HL-60 (cell line): ENCODE data around the gene LCA5L.
A peak's percentile ranks its signal among the peaks of the same experiment; 100 is the strongest.

ENCODE experiments used
- DNase-seq, 2 experiments: peaks; one replicate each; pipeline ENCODE4 v3.0.0-alpha.2; 2010 to 2020; ENCODE audit warnings: low read depth in 1 of 2, low spot score in 1 of 2
- H3K27ac ChIP-seq: fragments of 250-450 bp; sonication (Bioruptor Pico); replicated peaks from 2 replicates; pipeline ENCODE4 v1.5.1; 2020; ENCODE audit warnings: mild to moderate bottlenecking, moderate library complexity
- H3K27me3 ChIP-seq: fragments of 250-450 bp; sonication (Bioruptor Pico); 2 replicates; pipeline ENCODE4 v1.5.1; 2021; ENCODE audit warnings: mild to moderate bottlenecking, moderate library complexity; ENCODE audit not compliant: insufficient read depth, poor library complexity, severe bottlenecking
- H3K4me3 ChIP-seq: replicated peaks from 2 replicates; pipeline ENCODE4 v1.5.1; 2011; ENCODE audit warnings: mild to moderate bottlenecking, control low read depth, low read length; ENCODE audit not compliant: insufficient read depth
- GABPA ChIP-seq: IDR thresholded peaks from 2 replicates; pipeline ENCODE4 v1.6.1; 2012; ENCODE audit warnings: low read depth
- POLR2AphosphoS5 ChIP-seq: IDR thresholded peaks from 2 replicates; pipeline ENCODE4 v1.6.1; 2012; ENCODE audit warnings: low read depth
- SPI1 ChIP-seq: IDR thresholded peaks from 2 replicates; pipeline ENCODE4 v1.6.1; 2012; ENCODE audit warnings: low read depth, mild to moderate bottlenecking, borderline replicate concordance
- TF ChIP-seq, protein P1 (sequence below): IDR thresholded peaks from one replicate; pipeline ENCODE4 v1.5.1; 2011; ENCODE audit warnings: low read length, control low read depth, inconsistent platforms; ENCODE audit not compliant: insufficient read depth
- TF ChIP-seq, protein P2 (sequence below): IDR thresholded peaks from 2 replicates; pipeline ENCODE4 v1.6.1; 2012; ENCODE audit warnings: low read depth; ENCODE audit not compliant: insufficient replicate concordance

LCA5L gene

DNA sequence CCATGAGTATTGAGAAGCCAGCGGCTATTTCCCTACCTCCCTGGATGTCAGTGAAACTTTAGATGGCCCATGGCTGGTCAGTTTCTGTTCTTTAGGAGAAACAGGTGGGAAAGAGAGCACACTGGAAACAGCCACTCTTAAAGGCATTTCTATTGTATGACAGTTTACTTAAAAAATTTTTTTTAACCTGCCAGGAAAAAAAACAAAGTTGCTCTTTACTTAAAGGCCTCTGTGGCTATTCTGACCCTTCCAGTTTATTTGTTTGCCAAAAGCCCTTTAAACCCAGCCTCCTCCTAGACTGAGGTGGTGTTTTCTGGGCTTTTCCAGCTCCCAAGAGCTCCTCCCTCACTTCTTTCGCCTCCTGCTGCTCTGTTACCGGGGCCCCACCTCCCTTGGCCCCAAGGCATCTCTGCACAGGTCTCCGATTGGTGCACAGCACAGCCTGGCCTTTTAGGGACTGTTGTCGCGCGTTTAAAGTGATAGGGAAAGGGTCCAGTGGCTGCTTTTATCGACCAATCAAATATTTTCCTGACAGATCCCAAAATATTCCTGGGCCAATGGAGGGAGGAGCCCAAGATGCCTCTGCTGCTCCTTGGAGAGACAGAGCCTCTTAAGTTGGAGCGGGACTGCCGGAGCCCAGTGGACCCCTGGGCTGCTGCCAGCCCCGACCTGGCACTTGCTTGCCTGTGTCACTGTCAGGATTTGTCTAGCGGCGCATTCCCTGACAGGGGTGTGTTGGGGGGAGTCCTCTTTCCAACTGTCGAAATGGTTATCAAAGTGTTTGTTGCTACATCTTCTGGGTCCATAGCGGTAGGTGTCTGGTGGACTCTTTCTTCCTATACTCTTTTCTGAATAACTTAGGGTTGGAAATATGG is 6.0 kb upstream of the LCA5L start, which contains the start of gene SH3BGR:
Gene SH3BGR (plus strand): TSS at position 639 of the 875 bp plus-strand sequence. CDS start 127 bp downstream, at position 766.
- Histone ChIP-seq H3K27ac (no peak within 1 kb of the TSS), H3K27me3 (no peaks in the 10 kb centered on the region), H3K4me3 (no peak within 1 kb of the TSS)
- TF ChIP-seq GABPA = no peak
- TF ChIP-seq, protein P1, sequence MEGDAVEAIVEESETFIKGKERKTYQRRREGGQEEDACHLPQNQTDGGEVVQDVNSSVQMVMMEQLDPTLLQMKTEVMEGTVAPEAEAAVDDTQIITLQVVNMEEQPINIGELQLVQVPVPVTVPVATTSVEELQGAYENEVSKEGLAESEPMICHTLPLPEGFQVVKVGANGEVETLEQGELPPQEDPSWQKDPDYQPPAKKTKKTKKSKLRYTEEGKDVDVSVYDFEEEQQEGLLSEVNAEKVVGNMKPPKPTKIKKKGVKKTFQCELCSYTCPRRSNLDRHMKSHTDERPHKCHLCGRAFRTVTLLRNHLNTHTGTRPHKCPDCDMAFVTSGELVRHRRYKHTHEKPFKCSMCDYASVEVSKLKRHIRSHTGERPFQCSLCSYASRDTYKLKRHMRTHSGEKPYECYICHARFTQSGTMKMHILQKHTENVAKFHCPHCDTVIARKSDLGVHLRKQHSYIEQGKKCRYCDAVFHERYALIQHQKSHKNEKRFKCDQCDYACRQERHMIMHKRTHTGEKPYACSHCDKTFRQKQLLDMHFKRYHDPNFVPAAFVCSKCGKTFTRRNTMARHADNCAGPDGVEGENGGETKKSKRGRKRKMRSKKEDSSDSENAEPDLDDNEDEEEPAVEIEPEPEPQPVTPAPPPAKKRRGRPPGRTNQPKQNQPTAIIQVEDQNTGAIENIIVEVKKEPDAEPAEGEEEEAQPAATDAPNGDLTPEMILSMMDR = no peak
- TF ChIP-seq POLR2AphosphoS5 = no peak
- TF ChIP-seq SPI1 = no peak
- TF ChIP-seq, protein P2, sequence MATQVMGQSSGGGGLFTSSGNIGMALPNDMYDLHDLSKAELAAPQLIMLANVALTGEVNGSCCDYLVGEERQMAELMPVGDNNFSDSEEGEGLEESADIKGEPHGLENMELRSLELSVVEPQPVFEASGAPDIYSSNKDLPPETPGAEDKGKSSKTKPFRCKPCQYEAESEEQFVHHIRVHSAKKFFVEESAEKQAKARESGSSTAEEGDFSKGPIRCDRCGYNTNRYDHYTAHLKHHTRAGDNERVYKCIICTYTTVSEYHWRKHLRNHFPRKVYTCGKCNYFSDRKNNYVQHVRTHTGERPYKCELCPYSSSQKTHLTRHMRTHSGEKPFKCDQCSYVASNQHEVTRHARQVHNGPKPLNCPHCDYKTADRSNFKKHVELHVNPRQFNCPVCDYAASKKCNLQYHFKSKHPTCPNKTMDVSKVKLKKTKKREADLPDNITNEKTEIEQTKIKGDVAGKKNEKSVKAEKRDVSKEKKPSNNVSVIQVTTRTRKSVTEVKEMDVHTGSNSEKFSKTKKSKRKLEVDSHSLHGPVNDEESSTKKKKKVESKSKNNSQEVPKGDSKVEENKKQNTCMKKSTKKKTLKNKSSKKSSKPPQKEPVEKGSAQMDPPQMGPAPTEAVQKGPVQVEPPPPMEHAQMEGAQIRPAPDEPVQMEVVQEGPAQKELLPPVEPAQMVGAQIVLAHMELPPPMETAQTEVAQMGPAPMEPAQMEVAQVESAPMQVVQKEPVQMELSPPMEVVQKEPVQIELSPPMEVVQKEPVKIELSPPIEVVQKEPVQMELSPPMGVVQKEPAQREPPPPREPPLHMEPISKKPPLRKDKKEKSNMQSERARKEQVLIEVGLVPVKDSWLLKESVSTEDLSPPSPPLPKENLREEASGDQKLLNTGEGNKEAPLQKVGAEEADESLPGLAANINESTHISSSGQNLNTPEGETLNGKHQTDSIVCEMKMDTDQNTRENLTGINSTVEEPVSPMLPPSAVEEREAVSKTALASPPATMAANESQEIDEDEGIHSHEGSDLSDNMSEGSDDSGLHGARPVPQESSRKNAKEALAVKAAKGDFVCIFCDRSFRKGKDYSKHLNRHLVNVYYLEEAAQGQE = no peak
- no peak for DNase-seq

DNA sequence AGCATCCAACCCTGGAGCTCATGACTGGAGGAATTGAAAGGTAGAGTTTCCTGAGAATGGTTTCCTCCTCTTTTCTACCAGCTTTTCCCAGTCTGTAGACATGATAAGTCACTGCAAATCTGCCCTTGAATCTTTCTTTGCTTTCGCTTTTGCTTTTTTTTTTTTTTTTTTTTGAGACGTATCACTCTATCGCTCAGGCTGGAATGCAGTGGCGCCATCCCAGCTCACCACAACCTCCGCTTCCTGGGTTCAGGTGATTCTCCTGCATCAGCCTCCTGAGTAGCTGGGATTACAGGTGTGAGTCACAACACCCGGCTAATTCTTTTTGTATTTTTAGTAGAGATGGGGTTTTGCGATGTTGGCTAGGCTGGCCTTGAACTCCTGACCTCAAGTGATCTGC is 1.7 kb upstream of the LCA5L start:
- TF ChIP-seq POLR2AphosphoS5 (no peak), SPI1 (no peak), GABPA (no peak)
- TF ChIP-seq, protein P1 = no peak
- TF ChIP-seq, protein P2 = no peak
- DNase-seq = no peak
- no peaks in the 10 kb centered on the region for H3K27me3 ChIP-seq
- no peak overlapping the region for H3K4me3 ChIP-seq
- no peak overlapping the region for H3K27ac ChIP-seq

DNA sequence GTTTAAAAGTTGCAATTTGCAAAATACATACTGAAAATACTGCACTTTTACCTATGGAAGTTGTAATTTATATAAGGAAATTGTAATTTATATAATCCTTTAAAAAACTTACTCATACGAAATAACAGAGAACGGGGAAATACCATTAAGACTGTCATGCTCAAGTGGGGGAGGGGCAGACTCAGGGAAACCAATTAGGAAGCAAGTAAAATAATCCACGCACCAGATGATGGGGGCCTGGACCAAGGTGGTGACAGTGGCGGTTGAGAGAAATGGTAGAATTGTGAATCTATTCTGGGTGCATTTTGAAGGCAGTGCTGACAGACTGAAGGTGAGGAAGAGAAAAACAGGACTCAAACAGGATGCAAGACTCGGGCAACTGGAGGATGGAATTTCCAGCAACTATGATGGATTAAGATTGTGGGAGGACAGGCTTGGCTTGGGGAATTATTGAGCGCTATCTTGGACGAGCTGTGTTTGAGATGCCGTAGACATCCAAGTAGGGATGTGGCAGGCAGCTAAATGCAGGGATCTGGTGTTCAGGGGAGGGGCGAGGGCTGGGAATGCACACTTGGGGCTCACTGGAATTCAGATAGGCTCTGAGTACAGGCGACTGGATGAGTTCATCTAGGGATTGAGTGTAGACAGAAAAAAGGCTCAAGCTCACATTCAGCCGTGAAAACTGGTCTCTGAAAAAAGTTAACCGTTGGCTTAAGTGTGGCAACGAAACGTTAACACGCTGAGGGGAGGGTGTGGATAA is 977 bp downstream of the LCA5L start:
- peak overlapping the region; percentile 95 for H3K4me3 ChIP-seq
- no peak for TF ChIP-seq POLR2AphosphoS5
- TF ChIP-seq SPI1 = no peak
- TF ChIP-seq, protein P2 = no peak
- TF ChIP-seq, protein P1 = no peak
- no peak for TF ChIP-seq GABPA
- no peaks in the 10 kb centered on the region for H3K27me3 ChIP-seq
- H3K27ac ChIP-seq = peak overlapping the region; percentile 79
- DNase-seq = no peak
